ENCODE measurements around the gene CYSTM1.

Gene CYSTM1, protein sequence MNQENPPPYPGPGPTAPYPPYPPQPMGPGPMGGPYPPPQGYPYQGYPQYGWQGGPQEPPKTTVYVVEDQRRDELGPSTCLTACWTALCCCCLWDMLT

DNA sequence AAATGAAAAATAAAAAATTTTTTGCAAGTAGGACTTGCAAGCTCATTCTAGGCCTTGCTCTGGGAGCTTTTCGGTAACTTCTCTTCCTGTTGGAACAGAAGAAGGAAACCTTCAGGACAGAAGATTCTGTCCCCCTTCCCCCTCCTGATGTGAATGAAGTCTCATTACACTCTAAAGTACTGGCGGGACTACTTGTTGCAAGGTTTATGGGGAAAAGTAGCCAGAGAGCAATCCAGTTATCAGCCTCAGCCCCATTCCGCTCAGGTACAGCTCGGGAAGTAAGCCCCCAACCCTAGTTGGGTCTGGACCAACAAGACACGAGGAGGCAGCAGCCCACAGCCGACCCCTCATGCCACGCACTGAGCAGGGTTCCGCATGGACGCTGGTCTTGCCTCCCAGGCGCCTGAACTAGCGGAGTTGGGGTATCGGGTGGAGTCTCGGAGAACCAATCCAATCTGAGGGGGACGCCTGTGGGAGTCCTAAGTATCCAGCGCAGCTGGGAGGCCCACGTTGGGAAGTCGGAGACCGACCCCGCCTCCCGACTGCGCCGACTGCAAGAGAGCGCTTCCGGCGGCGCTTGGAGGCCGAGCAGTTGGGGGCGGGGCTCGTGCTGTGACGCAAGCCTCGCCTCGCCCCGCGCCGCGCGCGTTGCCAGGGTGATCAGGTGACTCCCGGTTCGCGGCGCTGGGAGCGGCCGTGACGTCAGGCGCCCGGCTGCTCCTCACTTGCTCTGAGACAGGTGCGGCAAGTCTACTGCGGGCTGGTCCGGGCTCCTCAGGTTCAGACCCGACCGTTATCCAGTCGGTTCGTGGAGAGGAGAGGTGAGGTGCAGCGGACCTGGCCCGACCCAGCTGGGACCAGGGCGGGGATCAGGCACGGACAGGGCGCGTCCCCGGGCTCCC is at the start of gene CYSTM1:
Gene CYSTM1, plus strand, starts transcription at position 724 of the 902 bp plus-strand sequence. CDS start 19,278 bp downstream, outside the sequence.
- DNase-seq: peak; percentile 82

DNA sequence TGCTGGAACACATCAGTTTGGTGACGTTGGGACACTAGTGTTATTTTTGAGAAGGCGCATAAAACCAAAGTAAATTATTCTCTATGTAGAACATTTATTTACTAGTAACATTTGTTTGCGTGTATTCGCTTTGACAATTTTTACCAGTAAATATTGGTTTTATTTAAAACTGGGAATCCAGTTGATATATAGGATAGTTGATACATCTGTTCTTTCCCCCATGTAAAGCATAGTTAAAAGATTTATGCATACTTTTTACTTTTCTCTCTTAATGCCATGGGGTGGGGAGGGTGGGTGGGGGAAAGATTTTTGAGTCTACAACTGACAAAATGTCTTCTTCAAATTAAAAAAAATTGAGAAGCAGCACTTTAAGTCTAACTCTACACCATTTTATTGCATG is 49.4 kb upstream of the CYSTM1 start, which contains the start of gene IGIP:
Gene IGIP, plus strand, starts transcription at position 301 of the 400 bp plus-strand sequence. CDS start 2,540 bp downstream, outside the sequence.
- no peak for DNase-seq

DNA sequence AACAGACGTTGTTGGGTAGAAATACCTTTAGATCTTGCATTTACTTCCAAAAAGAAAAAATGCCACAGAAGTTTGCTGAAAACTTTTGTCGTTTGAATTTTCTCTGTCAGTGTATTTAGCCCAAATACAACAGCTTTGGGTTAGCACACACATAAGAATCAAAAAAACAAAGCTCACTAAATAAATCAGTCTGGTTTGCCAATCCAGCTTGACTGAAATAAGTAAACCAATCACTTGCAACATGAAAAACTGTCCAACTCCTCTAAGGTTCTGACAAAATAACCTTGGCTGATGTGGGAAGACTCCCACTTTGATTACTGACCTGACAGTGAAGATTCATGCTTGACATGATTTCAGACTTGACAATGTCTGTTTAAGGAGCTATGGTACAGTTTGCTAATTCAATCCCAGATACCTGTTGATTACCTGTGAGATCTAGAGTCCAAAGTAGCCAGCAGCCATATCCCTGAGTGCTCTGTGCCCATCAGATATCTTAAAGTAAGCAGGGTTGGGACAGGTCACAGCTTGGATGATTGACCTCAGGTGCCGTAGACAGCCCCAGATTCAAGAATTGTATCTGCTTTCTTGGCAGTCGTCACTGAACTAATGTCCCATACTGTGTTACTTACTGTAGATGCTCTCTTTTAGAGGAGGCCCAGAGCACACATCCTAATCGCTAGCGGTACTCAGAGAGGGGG is 48.5 kb upstream of the CYSTM1 start:
- DNase-seq: no peak

- no peak for DNase-seq
Observed at GRCh38 chr5:140128376-140128775, 46.6 kb upstream of the CYSTM1 start.

DNA sequence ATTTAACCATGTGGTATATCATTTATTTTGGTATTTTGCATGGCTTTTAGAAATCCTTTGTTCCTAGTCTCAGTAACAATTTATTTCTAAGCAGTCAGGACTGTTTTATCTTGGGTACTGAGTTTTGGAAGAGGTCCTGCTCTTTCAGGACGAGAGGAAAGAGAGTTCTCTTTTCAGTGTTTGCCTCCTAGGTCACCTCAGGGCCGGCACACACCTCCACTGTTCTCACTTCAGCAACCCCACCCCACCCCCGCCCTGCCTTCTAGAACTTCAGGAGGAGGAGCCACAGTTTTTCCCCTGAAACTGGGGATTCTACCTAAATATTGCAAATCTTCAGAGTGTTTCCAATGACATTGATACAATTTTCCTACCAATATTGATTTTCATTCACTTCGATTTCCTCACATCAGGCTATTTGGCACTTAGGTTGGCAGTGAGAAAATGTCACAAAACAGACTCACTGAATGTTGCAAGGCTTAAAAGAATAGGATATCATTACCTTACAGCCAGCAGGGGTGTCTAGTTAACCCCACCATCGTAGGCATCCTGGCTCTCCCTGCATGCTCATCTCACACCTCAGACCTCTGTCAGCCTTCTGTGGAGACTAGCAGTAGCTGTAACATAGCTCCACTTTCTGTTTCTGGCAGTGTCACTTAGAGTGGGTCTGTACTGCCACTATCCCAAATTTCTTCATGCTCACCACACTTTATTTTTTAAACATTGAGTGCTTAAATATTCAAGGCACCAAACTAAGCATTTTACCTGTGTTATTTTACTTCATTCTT is 43.8 kb upstream of the CYSTM1 start:
- DNase-seq: no peak

- DNase-seq: no peak
Observed at GRCh38 chr5:140131967-140132409, 43.0 kb upstream of the CYSTM1 start.

GRCh38 chr5:140133514-140134167 is 41.3 kb upstream of the CYSTM1 start:
- no peak for DNase-seq

GRCh38 chr5:140134277-140134935 is 40.6 kb upstream of the CYSTM1 start:
- DNase-seq: no peak

DNA sequence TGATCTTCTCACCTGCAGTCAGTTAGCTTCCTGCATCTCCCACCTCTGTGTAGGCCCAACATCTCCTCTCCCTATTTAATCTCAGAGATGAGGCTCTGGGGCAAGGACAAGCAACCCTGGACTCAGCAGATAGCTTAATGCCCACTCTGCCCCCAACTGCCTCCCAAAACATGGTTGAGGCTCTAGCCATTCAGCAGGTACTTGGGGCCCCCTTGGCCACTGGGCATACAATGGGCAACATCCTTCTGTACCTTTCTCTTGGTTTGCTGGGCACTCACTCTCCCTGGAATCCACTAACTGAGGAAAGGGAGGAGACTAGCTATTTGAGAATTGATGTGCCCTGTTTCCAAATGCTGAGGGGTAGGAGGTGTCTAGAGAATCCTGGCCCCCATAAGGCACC is 39.9 kb upstream of the CYSTM1 start:
- DNase-seq: no peak

- DNase-seq: no peak
Observed at GRCh38 chr5:140136624-140137023, 38.4 kb upstream of the CYSTM1 start.

DNA sequence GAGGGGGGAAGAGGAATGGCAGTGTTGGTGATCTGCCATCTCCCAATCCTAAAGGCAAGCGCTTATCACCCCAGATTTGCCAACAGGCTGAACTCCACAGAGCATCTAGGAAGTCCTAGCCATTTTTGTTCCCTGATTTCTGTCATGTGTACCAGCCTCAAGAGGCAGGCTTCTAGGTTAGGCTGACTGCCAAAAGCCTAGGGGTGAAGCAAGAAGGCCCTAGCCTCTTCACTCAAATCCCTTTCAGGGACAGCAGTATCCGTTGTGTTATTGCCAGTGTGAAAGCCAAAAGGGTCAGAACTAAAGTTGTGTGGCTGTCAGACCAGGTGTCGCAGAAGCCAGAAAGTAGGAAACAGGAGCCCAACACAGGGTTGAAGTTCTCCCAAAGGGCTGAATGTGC is 34.6 kb upstream of the CYSTM1 start:
- DNase-seq: no peak

DNA sequence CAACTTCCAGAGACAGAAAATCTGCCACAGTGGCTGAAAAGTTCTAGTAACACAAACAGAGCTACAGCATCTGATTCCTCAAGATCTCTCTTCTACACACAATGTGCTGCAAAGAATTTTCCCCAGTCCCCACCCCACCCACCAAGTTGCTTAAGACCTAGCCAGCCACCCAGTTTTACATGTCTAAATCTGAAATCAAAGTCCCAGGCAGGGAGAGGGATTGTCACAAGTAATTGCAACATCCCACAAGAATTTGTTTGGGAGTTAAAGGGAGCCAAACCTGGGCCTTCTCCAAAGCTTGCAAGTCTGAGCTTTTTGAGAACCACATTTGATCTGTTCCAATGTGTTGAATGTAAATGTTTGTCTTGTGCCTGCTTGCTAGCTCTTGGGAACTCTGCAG is 33.7 kb upstream of the CYSTM1 start:
- DNase-seq: no peak

- no peak for DNase-seq
Observed at GRCh38 chr5:140142246-140142645, 32.7 kb upstream of the CYSTM1 start.

GRCh38 chr5:140142856-140143255 is 32.1 kb upstream of the CYSTM1 start:
- no peak for DNase-seq

- no peak for DNase-seq
Observed at GRCh38 chr5:140143521-140144258, 31.3 kb upstream of the CYSTM1 start.

DNA sequence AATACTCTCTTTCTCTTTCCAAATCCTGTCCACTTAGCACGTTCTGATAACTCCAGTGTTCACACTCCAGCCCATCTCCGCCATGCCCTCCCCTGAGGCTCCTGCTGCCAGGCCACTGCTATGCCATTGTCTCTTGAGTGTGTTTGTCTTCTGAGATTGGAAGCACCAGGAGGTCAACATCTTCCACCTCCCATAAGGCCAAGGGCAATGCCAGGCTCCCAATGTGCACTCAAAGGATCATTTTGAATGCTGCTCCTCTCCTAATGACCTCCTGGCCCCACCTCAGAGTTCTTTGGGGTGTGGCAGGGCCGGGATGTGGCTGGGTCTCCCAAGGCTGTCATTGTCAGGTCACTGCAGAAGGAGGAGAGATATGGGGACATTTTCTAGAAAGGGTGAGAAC is 29.7 kb upstream of the CYSTM1 start:
- no peak for DNase-seq

- no peak for DNase-seq
Observed at GRCh38 chr5:140145818-140146522, 29.0 kb upstream of the CYSTM1 start.

GRCh38 chr5:140146523-140146842 is 28.5 kb upstream of the CYSTM1 start:
- no peak for DNase-seq

GRCh38 chr5:140147460-140147859 is 27.5 kb upstream of the CYSTM1 start:
- DNase-seq: no peak

GRCh38 chr5:140148508-140148907 is 26.5 kb upstream of the CYSTM1 start:
- no peak for DNase-seq

GRCh38 chr5:140150201-140150600 is 24.8 kb upstream of the CYSTM1 start:
- no peak for DNase-seq
